ENCODE results near the gene PEPD.

PEPD gene

DNA sequence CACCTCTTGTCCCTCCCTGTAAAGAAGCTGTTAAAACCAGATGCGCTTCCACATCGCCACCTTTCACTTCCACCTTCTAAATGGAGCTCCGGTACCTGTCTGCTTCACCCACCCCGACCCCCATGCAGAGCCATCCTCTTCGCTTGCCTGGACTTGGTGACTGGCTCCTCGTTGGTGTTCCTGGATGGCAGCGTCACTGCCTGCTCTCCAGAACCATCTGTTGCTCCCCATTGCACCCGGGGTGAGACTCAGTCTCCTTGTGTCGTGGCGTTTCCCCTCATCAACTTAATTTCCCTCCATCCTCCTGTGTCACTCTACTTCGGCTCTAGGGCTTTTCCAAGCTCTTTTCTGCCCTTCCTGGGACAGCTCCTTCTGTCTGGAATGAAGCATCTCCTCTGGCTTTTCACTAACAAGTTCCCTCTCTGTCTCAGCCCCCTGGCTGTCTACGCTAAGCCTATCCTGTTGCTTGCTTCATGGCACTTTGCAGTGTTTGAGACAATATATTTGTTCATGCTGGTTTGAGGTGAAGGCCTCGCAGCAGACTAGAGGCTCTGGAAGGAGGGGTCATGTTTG is 137.8 kb downstream of the PEPD start:
- no peak overlapping the region for H3K4me3 ChIP-seq (replicated peaks; ENCODE audit: low read depth, low read length)
- TF ChIP-seq, protein P1, sequence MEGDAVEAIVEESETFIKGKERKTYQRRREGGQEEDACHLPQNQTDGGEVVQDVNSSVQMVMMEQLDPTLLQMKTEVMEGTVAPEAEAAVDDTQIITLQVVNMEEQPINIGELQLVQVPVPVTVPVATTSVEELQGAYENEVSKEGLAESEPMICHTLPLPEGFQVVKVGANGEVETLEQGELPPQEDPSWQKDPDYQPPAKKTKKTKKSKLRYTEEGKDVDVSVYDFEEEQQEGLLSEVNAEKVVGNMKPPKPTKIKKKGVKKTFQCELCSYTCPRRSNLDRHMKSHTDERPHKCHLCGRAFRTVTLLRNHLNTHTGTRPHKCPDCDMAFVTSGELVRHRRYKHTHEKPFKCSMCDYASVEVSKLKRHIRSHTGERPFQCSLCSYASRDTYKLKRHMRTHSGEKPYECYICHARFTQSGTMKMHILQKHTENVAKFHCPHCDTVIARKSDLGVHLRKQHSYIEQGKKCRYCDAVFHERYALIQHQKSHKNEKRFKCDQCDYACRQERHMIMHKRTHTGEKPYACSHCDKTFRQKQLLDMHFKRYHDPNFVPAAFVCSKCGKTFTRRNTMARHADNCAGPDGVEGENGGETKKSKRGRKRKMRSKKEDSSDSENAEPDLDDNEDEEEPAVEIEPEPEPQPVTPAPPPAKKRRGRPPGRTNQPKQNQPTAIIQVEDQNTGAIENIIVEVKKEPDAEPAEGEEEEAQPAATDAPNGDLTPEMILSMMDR (IDR thresholded peaks at IDR 0.05; ENCODE audit: low read depth, low read length, missing control alignments): no peak
- DNase-seq (ENCODE audit: extremely low read depth, low read depth): no peak

- TF ChIP-seq, protein P1 (IDR thresholded peaks at IDR 0.05; ENCODE audit: low read depth, low read length, missing control alignments): no peak
- no peak overlapping the region for H3K4me3 ChIP-seq (replicated peaks; ENCODE audit: low read depth, low read length)
- DNase-seq (ENCODE audit: extremely low read depth, low read depth): no peak
Observed at GRCh38 chr19:33382982-33383381, 138.6 kb downstream of the PEPD start.

DNA sequence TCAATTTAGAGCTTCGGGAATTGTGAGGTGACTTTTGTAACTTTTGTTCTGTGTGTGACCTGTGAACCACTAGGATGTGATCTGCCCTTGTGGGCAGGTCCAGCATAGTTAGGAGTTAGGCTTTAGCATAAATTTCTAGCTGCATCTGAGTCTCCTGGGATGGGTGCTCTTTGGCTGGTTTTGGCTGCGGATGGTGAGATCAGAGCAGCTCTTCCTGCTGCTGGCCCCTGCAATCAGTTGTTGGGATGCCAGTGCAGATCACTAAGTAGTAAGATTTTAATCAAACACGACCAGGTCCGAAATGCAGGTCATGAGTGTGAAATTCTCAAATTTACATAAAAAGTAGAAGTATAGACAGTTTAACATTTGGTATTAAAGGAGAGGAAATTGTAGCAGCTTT is 139.6 kb downstream of the PEPD start:
- TF ChIP-seq, protein P1 (IDR thresholded peaks at IDR 0.05; ENCODE audit: low read depth, low read length, missing control alignments): no peak
- no peak for DNase-seq (ENCODE audit: extremely low read depth, low read depth)
- no peak overlapping the region for H3K4me3 ChIP-seq (replicated peaks; ENCODE audit: low read depth, low read length)

DNA sequence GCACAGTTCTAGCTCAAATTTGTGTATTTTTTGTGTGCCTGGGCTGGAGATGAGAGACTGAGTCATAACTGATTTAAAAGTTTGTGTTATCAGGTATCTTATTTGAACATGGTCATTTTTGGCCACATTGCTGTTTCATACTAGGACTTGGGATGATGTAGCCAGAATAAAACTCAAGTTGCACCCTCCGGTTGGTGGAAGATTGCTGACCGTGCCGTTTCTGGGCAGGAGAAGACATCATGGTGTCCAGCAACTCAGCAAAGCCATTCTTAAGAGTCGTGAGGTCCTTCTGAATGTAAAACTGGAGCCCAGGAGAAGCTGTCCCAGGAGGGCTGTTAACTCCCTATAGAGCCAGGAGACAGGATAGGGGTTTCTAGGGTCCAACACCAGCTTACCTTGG is 140.5 kb downstream of the PEPD start:
- DNase-seq (ENCODE audit: extremely low read depth, low read depth): no peak
- no peak overlapping the region for H3K4me3 ChIP-seq (replicated peaks; ENCODE audit: low read depth, low read length)
- TF ChIP-seq, protein P1 (IDR thresholded peaks at IDR 0.05; ENCODE audit: low read depth, low read length, missing control alignments): no peak

DNA sequence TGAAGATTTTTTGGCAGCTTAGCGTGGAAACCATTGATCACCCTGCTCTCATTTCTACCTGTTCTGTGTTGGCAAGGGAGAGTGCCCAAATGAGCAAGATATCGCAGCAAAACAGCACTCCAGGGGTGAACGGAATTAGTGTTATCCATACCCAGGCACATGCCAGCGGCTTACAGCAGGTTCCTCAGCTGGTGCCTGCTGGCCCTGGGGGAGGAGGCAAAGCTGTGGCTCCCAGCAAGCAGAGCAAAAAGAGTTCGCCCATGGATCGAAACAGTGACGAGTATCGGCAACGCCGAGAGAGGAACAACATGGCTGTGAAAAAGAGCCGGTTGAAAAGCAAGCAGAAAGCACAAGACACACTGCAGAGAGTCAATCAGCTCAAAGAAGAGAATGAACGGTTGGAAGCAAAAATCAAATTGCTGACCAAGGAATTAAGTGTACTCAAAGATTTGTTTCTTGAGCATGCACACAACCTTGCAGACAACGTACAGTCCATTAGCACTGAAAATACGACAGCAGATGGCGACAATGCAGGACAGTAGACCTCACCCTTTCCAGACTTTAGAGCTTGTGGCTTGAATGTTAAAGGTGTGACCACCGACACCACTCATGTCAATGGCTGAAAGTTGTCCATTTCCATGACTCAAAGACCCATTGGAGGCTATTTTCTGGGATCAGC is 142.3 kb downstream of the PEPD start:
- TF ChIP-seq, protein P1 (IDR thresholded peaks at IDR 0.05; ENCODE audit: low read depth, low read length, missing control alignments): no peak
- H3K4me3 ChIP-seq (replicated peaks; ENCODE audit: low read depth, low read length): no peak overlapping the region
- no peak for DNase-seq (ENCODE audit: extremely low read depth, low read depth)

GRCh38 chr19:33377586-33378475 is 143.8 kb downstream of the PEPD start:
- TF ChIP-seq, protein P1 (IDR thresholded peaks at IDR 0.05; ENCODE audit: low read depth, low read length, missing control alignments): no peak

More at GRCh38 chr19:33377586-33378475, 143.8 kb downstream of the PEPD start:
- H3K4me3 ChIP-seq (replicated peaks; ENCODE audit: low read depth, low read length): no peak overlapping the region
- no peak for DNase-seq (ENCODE audit: extremely low read depth, low read depth)
